CD8-positive, alpha-beta memory T cell (primary cell): ENCODE results near the gene PPFIA1. TPM values are rescaled to one million over a fixed set of nuclear protein-coding genes. Genes with fewer than 3 reads are reported as not detected.
A peak's percentile ranks its signal among the peaks of the same experiment; 100 is the strongest.

Source experiments
- CTCF ChIA-PET: fragments of 350-600 bp; sonication (Branson Sonifier 250); formaldehyde crosslinking; loops from one replicate; lab custom pipeline; 2021; ENCODE audit warnings: antibody characterized with exemption; lab: Charles Lee
- POLR2A ChIA-PET: fragments of 350-600 bp; sonication (Branson Sonifier 250); formaldehyde crosslinking; loops from one replicate; lab custom pipeline; 2021; ENCODE audit warnings: antibody characterized with exemption; lab: Charles Lee
- DNase-seq, 5 donors: peaks; one replicate each; pipeline versions ENCODE4 v3.0.0 to v3.0.0-alpha.2; 2020 to 2022; ENCODE audit warnings: mixed read lengths in 1 of 5
- H3K27ac ChIP-seq: one replicate; pipeline ENCODE4 v1.7.0; 2013; ENCODE audit warnings: low read depth, mild to moderate bottlenecking, low read length, moderate library complexity
- H3K27me3 ChIP-seq: 2 replicates; pipeline ENCODE4 v1.7.0; 2013; ENCODE audit warnings: low read length, mild to moderate bottlenecking; ENCODE audit not compliant: insufficient read depth, poor library complexity, severe bottlenecking
- H3K36me3 ChIP-seq: 2 replicates; pipeline ENCODE4 v1.7.0; 2013; ENCODE audit warnings: mild to moderate bottlenecking, low read length, moderate library complexity; ENCODE audit not compliant: insufficient read depth
- H3K4me1 ChIP-seq: 2 replicates; pipeline ENCODE4 v1.7.0; 2013; ENCODE audit warnings: mild to moderate bottlenecking, low read length, moderate library complexity; ENCODE audit not compliant: insufficient read depth
- H3K4me3 ChIP-seq: 2 replicates; pipeline ENCODE4 v1.7.0; 2013; ENCODE audit warnings: mild to moderate bottlenecking, low read length
- H3K9me3 ChIP-seq: 2 replicates; pipeline ENCODE4 v1.7.0; 2013; ENCODE audit warnings: mild to moderate bottlenecking, low read length
- H3K27ac Mint-ChIP-seq, 8 donors: one replicate each; pipeline ENCODE4 v1.8.0; 2020 to 2021; ENCODE audit warnings: mixed read lengths in 8 of 8, mild to moderate bottlenecking in 6 of 8, inconsistent platforms in 3 of 8, moderate library complexity in 3 of 8
- H3K27me3 Mint-ChIP-seq, 2 donors: one replicate each; pipeline ENCODE4 v1.8.0; 2020 to 2021; ENCODE audit warnings: mixed read lengths in 2 of 2, mild to moderate bottlenecking in 1 of 2, moderate library complexity in 1 of 2
- H3K36me3 Mint-ChIP-seq, 3 donors: one replicate each; pipeline ENCODE4 v1.8.0; 2020 to 2021; ENCODE audit warnings: mixed read lengths in 3 of 3, inconsistent platforms in 1 of 3, mild to moderate bottlenecking in 1 of 3
- H3K4me1 Mint-ChIP-seq, 3 donors: one replicate each; pipeline ENCODE4 v1.8.0; 2020 to 2021; ENCODE audit warnings: mixed read lengths in 3 of 3, inconsistent platforms in 1 of 3, mild to moderate bottlenecking in 1 of 3
- H3K4me3 Mint-ChIP-seq, 7 donors: one replicate each; pipeline ENCODE4 v1.8.0; 2020 to 2021; ENCODE audit warnings: mixed read lengths in 7 of 7, mild to moderate bottlenecking in 6 of 7, moderate library complexity in 4 of 7, inconsistent platforms in 2 of 7
- H3K9me3 Mint-ChIP-seq, 5 donors: one replicate each; pipeline ENCODE4 v1.8.0; 2020 to 2022; ENCODE audit warnings: mixed read lengths in 5 of 5, mild to moderate bottlenecking in 3 of 5, moderate library complexity in 2 of 5, inconsistent platforms in 1 of 5
- polyA plus RNA-seq: library from polyadenylated mRNA; unstranded; fragments of 300-500 nt; fragmentation: Illumina TruSeq; gene quantifications from one replicate; pipeline ENCODE4 v1.2.3, GENCODE V29; 2021
- total RNA-seq, 2 experiments: library from RNA; stranded (reverse); gene quantifications; one replicate each; pipeline ENCODE4 v1.2.3, GENCODE V29; 2021

PPFIA1 gene
- total and polyA plus RNA-seq, 3 experiments from 2014 or later: 18.8 to 44.4 (median 39.9) TPM

GRCh38 chr11:70432065-70432464 is 161.6 kb downstream of the PPFIA1 start:
- no peaks in the 10 kb centered on the region for H3K4me1 Mint-ChIP-seq
- peak overlapping the region in 1 of 8 donors; percentile 64 for H3K27ac Mint-ChIP-seq
- POLR2A ChIA-PET: interaction anchor here (0.5 kb wide), 1 partner anchor 37 kb away, joined by 4 read pairs; no protein-coding TSS in a partner anchor
- H3K9me3 ChIP-seq: no peaks in the 10 kb centered on the region
- no peaks in the 10 kb centered on the region for H3K36me3 Mint-ChIP-seq
- no peak overlapping the region for H3K27ac ChIP-seq
- no peaks in the 10 kb centered on the region for H3K9me3 Mint-ChIP-seq
- CTCF ChIA-PET: no interaction called here
- no peak overlapping the region for H3K4me3 Mint-ChIP-seq
- no peak overlapping the region for H3K4me3 ChIP-seq
- peaks cover 14 to 18% of the 10 kb centered on the region in 2 donors for H3K27me3 Mint-ChIP-seq
- DNase-seq: no peak
- H3K36me3 ChIP-seq: no peaks in the 10 kb centered on the region
- H3K4me1 ChIP-seq: no peaks in the 10 kb centered on the region
- H3K27me3 ChIP-seq: no peaks in the 10 kb centered on the region

- Mint-ChIP-seq H3K4me3 (peak overlapping the region in 1 of 7 donors; percentile 6), H3K36me3 (no peaks in the 10 kb centered on the region), H3K27me3 (peaks cover 11 to 14% of the 10 kb centered on the region in 2 donors), H3K9me3 (no peaks in the 10 kb centered on the region), H3K4me1 (no peaks in the 10 kb centered on the region), H3K27ac (no peak overlapping the region)
- POLR2A ChIA-PET: no interaction called here
- no peak overlapping the region for H3K27ac ChIP-seq
- H3K4me3 ChIP-seq: no peak overlapping the region
- DNase-seq: no peak
- H3K4me1 ChIP-seq: no peaks in the 10 kb centered on the region
- CTCF ChIA-PET: no interaction called here
- no peaks in the 10 kb centered on the region for H3K9me3 ChIP-seq
- H3K27me3 ChIP-seq: no peaks in the 10 kb centered on the region
- H3K36me3 ChIP-seq: no peaks in the 10 kb centered on the region
Measured at GRCh38 chr11:70432580-70432979, 162.1 kb downstream of the PPFIA1 start.

- H3K36me3 Mint-ChIP-seq: no peaks in the 10 kb centered on the region
- peak overlapping the region in 1 of 7 donors; percentile 6 for H3K4me3 Mint-ChIP-seq
- H3K9me3 Mint-ChIP-seq: no peaks in the 10 kb centered on the region
- Histone ChIP-seq H3K4me1 (no peaks in the 10 kb centered on the region), H3K27me3 (no peaks in the 10 kb centered on the region), H3K27ac (no peak overlapping the region), H3K4me3 (no peak overlapping the region), H3K9me3 (no peaks in the 10 kb centered on the region), H3K36me3 (no peaks in the 10 kb centered on the region)
- DNase-seq: no peak
- H3K27ac Mint-ChIP-seq: no peak overlapping the region
- H3K27me3 Mint-ChIP-seq: peaks cover 11 to 12% of the 10 kb centered on the region in 2 donors
- ChIA-PET POLR2A (no interaction called here), CTCF (no interaction called here)
- H3K4me1 Mint-ChIP-seq: no peaks in the 10 kb centered on the region
Measured at GRCh38 chr11:70433038-70433437, 162.5 kb downstream of the PPFIA1 start.

GRCh38 chr11:70433526-70433925 is 163.0 kb downstream of the PPFIA1 start:
- POLR2A ChIA-PET: no interaction called here
- H3K27me3 Mint-ChIP-seq: peaks cover 8 to 13% of the 10 kb centered on the region in 2 donors
- Histone ChIP-seq H3K4me3 (no peak overlapping the region), H3K36me3 (no peaks in the 10 kb centered on the region), H3K27ac (no peak overlapping the region), H3K27me3 (no peaks in the 10 kb centered on the region), H3K4me1 (no peaks in the 10 kb centered on the region), H3K9me3 (no peaks in the 10 kb centered on the region)
- no peak overlapping the region for H3K27ac Mint-ChIP-seq
- no peak for DNase-seq
- H3K4me1 Mint-ChIP-seq: no peaks in the 10 kb centered on the region
- CTCF ChIA-PET: no interaction called here
- H3K4me3 Mint-ChIP-seq: no peak overlapping the region
- no peaks in the 10 kb centered on the region for H3K36me3 Mint-ChIP-seq
- H3K9me3 Mint-ChIP-seq: no peaks in the 10 kb centered on the region

Other genes starting within 250 kb of the PPFIA1 start
- gene ANO1, start 192.4 kb upstream of the PPFIA1 start, total RNA-seq: not detected
- gene ANO1, start 192.4 kb upstream of the PPFIA1 start, polyA plus RNA-seq: not detected
- 10 to 100 TPM; 38.5 to 39.4 TPM for gene FADD, start 67.4 kb upstream of the PPFIA1 start, total RNA-seq
- 22.9 TPM for gene FADD, start 67.4 kb upstream of the PPFIA1 start, polyA plus RNA-seq
- 10 to 100 TPM; 17.0 to 19.3 TPM for gene CTTN, start 127.8 kb downstream of the PPFIA1 start, total RNA-seq
- not detected for gene CTTN, start 127.8 kb downstream of the PPFIA1 start, polyA plus RNA-seq